GM21529 (cell line): ENCODE data around the gene KLK8.
"Not testable (repeated sequence)": the region's sequence is repeated elsewhere in the genome, so short reads cannot be mapped to it uniquely, and the experiment has no call there.

Experiments
- ATAC-seq: cut with Tn5 transposase; IDR thresholded peaks from one replicate; pipeline ENCODE4 v1.9.1; 2021; ENCODE audit not compliant: unreplicated experiment

Gene KLK8

GRCh38 chr19:50984416-50984815 is 17.0 kb downstream of the KLK8 start:
- not testable (repeated sequence) for ATAC-seq

GRCh38 chr19:50983625-50984292 is 17.6 kb downstream of the KLK8 start, which contains the start of gene KLK7:
Gene KLK7, minus strand, starts transcription at chr19:50983917. Its CDS starts 1,518 bp downstream, at chr19:50982399.
- no peak for ATAC-seq

DNA sequence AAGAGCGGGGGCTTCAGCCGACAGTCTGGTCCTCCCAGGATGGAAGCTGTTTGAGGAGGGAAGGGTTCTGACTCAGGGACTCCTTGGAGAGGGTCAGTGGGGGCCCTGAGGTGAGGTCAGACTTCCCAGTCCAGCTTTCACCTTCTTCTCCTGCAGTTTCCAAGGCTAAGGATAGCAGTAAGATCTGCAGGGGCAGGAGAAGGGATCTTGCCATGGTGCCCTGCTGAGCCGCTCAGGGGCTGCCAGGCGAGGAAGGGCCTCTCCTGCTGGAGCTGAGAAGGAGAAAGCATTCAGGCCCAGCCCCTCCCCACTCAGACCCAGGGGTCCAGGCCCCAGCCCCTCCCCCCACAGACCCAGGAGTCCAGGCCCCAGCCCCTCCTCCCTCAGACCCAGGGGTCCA is 19.2 kb downstream of the KLK8 start:
- ATAC-seq, result no peak

DNA sequence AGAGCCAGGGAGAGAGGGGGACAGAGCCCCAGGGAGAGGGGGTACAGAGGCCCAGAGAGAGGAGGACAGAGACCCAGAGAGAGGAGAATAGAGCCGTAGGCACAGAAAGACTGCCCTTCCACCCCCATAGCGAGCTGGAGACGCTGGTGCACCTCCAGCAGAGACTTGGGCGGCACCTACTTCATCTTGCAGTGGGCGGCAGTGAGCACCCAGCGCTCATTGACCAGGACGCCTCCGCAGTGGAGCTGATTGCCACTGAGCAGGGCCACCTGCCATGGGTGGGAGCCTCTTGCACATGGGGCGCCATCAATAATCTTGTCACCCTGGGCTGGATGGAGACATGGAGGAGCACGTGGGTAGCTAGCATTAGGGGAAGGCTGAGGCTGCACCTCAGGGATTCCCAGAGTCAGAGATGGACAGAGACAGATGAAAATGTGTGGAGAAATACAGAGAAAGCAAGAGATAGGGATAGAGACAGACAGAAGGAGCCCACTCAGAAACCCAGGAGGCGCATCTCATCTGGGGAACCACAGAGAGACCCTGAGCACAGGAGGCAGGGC is 19.7 kb downstream of the KLK8 start:
- no peak for ATAC-seq

DNA sequence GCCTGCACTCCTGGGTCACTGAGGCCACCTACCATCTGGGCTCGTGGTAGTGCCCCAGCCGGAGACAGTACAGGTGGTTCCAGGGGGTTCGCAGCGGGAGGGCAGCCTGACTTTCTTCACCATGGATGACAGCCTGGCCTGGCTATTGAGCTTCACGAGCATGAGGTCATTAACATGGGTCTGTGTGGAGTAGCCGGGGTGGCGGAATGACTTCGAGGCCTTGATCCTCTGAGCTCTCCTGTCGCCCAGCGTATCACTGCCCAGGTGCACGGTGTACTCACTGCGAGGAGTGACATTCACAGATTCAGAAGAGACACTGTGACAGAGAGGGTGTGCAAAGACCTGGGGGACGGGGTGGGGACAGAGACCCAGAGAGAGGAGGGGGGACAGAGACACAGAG is 21.2 kb downstream of the KLK8 start:
- no peak for ATAC-seq

DNA sequence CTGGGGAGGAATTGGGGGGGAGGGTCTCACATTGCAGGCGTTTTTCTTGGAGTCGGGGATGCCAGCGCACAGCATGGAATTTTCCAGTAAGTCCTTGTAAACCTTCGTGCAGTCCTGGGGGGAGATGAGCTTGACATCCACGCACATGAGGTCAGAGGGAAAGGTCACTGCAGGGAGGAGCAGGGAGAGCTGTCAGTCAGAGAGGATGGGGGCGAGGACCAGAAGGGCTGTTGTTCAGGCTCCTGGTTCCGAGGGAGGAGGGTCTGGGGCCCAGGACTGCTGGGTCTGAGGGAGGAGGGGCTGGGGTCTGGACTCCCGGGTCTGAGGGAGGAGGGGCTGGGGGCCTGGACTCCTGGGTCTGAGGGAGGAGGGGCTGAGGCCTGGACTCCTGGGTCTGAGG is 21.6 kb downstream of the KLK8 start:
- ATAC-seq, result no peak

- no peak for ATAC-seq
Measured at GRCh38 chr19:50978772-50979390, 22.5 kb downstream of the KLK8 start.

DNA sequence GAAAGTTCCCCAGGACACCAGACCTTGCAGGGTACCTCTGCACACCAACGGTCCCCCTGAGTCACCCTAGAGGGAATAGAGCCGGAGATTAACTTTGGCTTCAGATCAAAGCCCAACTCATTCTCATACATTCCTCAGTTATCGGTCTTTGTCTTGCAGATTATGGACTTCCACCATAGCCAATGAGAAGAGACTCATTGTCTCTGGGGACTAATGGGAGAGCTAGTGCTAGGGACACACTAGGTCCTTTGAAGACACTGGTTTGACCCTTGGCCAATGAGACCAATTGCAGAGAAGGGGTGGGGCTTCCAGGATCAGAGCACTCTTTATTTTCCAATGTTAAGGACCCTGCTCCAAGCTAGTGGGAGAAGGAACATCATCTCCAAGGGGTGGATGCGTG is 23.8 kb downstream of the KLK8 start:
- no peak for ATAC-seq

DNA sequence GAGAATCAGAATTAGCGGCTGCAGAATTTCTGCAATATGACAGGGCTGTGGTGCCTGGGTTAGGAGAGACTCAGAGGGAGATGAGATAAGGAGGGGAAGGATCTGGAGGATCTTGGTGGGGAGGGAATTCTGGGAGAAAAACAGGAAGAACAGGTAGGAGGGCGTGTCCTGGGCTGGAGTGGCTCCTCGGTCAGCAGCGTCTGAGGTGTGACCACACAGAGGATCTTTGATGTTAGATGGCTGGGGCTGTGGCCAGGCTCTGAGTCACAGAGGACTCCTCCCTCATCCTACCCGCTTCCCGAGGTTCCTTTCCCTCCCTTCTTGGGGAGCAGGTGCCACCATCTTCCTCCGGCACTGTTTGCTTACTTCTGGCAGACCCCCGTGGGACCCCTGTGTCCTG is 25.6 kb downstream of the KLK8 start:
- ATAC-seq, result no peak

GRCh38 chr19:50974702-50975556 is 26.5 kb downstream of the KLK8 start:
- no peak for ATAC-seq

DNA sequence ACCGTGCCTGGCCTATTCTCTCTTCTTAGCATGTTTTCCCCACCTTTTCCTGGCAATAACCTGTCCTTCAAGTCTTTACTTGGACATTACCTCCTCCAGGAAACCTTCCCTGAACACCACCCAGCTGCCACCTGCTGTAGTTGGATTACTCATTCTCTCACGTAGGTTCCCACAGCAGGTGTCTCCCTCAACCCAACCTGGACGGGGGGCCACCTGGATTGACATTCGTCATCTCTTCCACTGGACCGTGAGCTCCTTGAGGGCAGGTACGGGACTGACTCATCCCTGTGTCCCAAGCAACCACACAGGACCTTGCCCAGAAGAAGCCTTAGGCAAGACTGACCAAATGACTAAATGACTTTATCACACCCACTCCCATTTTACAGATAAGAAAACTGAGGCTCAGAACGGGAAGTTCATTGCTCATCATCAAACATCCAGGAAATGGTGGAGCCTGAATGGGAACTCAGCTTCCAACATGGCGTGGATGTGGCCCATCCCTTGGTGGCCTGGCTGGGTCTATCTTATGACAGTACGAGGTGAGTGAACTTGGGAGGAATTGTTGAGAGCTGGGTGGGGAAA is 28.5 kb downstream of the KLK8 start:
- no peak for ATAC-seq

DNA sequence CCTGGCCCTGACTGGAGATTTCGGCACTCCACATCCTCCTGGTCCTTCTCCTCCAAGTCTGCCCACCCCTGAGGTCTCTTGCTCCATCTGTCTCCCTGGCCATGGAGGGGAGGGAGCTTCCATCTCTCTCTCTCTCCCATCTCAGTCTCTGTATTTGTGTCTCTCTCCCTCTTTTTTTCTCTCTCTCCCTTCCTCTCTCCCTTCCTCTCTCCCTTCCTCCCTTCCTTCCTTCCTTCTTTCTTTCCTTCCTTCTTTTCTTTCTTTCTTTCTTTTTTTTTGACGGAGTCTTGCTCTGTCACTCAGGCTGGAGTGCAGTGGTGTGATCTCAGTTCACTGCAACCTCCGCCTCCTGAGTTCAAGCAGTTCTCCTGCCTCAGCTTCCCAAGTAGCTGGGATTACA is 31.6 kb downstream of the KLK8 start:
- ATAC-seq, result not testable (repeated sequence)

- ATAC-seq, result no peak
Measured at GRCh38 chr19:50969413-50969760, 32.0 kb downstream of the KLK8 start, which contains the start of gene KLK6. Gene KLK6, minus strand, starts transcription at chr19:50969591. Its CDS starts 1,487 bp downstream, at chr19:50968104.

- no peak for ATAC-seq
Measured at GRCh38 chr19:50968716-50969412, 32.5 kb downstream of the KLK8 start.

DNA sequence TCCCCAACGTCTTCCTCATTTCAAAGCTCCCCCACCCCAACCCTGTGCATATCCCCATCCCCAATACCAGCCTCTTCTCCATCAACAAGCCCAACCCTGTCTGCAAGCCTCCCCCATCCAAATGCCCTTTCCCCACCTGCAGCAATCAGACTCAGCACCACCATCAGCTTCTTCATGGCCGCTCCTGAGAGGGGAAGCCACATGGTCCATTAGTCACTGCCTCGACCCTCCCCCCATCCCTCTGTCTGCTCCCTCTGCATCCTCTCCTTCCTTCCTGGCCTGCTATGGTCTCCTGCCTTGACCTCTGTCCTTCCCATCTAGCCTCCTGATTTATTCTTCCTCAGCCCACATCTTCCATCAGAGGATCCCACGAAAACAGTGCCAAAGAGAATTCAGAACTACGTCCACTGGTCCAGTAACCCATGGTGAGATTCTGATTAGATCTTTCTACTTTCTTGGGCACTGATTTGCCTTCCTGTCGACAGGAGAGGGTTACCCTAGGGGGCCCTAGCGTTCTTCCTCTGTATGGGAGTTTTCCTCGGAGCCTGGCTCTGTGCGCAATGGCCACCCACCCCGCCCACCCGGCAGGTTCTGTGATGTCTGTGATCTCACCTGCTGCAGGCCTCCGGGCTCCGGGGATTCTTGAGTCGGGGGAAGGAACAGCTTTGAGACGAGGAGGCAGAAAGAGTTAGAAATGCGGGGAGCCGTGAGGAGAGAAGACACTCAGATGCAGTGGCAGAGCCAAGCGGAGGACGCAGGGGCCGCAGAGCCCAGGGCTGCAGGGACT is 33.3 kb downstream of the KLK8 start:
- no peak for ATAC-seq

DNA sequence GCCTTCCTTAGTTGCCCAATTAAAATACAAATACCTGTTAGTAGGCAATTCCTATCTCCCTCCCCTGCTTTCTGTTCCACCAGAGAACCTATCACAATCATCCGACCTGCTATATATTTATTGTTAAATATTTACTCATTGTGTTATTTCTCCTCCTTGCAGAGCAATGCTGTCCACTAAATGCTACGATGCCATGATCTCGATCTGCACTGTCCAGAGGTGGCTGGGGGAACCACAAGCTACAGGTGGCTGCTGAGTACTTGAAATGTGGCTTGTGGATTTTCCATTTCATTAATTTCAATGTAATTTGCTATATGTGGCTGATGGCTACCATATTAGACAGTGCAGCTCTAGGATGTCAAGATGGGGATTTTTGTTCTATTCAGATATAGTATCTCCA is 37.1 kb downstream of the KLK8 start:
- ATAC-seq, result no peak

GRCh38 chr19:50963381-50963780 is 38.0 kb downstream of the KLK8 start:
- no peak for ATAC-seq

- no peak for ATAC-seq
Measured at GRCh38 chr19:50962245-50962644, 39.2 kb downstream of the KLK8 start.

DNA sequence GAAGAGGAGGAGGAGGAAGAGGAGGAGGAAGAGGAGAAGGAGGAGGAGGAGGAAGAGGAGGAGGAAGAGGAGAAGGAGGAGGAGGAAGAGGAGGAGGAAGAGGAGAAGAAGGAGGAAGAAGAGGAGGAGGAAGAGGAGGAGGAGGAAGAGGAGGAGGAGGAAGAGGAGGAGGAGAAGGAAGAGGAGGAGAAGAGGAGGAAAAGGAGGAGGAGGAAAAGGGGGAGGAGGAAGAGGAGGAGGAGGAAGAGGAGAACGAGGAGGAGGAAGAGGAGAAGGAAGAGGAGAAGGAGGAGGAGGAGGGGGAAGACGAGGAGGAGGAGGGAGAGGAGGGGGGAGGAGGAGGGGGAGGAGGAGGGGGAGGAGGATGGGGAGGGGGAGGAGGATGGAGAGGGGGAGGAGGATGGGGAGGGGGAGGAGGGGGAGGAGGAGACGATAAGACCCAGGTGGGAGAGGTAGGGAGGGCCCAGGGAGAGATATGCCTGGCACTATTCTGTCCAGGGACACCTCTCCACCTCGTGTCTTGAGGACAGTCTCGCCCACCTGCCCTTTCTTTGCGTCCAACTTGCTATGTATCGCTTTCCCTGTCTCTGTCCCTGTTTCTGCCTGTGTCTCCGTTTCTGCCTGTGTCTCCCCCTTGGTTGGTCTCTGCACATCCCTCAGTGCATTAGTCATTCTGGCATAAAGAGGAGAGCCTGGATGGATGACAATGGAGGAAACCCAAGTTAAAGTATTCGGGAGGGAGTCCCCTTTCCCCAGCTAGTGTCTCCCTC is 41.5 kb downstream of the KLK8 start:
- no peak for ATAC-seq
